ENCODE measurements around the gene SLC12A2. TPM values are rescaled to one million over a fixed set of nuclear protein-coding genes. Genes with fewer than 3 reads are reported as not detected.

The SLC12A2 gene
- total and polyA plus RNA-seq, 2 experiments from 2014 or later = 6.6 to 16.1 TPM

DNA sequence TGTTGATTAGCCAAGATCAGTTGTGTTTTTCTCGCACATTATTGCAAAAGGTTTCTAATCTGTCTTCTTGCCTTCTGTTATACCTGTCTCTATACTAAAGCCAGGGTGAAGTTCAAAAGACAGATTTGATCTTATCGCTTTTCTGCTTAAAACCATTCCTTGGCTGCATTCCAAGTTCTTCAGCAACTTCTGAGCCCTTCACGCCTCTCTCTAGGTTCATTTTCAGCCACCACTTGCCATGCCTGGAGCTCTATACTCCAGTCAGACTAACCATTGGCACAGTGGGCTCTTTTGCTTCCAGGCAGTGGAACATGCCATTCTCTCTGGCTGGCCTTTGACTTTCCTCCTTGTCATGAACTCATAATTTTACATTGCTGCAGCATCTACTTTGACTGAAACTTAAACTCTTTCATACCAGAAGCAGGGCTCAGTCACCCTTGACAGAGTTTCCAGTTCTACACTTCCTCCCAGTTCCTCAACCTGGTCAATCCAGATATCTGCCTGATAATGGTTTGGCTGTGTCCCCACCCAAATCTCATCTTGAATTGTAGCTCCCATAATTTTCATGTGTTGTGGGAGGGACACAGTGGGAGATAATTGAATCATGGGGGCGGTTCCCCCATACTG is 114.4 kb downstream of the SLC12A2 start:
- H4K20me1 ChIP-seq (ENCODE audit: insufficient read depth) = no peaks in the 10 kb centered on the region
- H3K9me3 ChIP-seq (ENCODE audit: low read depth) = no peaks in the 10 kb centered on the region
- in situ Hi-C loops (cut with MboI) = no loop called here
- H3K4me2 ChIP-seq (ENCODE audit: unreplicated experiment) = no peak overlapping the region
- H3K27ac ChIP-seq = no peak overlapping the region
- no peak overlapping the region for H2AFZ ChIP-seq
- no peak for DNase-seq
- no peak overlapping the region for H3K4me3 ChIP-seq
- H3K36me3 ChIP-seq (ENCODE audit: low read depth) = no peaks in the 10 kb centered on the region
- TF ChIP-seq EZH2phosphoT487 (IDR thresholded peaks at IDR 0.05; ENCODE audit: insufficient read depth, low read depth) = no peak
- TF ChIP-seq EZH2 (IDR thresholded peaks at IDR 0.05; ENCODE audit: insufficient read depth, poor library complexity, severe bottlenecking) = no peak
- no peaks in the 10 kb centered on the region for H3K4me1 ChIP-seq (ENCODE audit: insufficient read depth)
- 87 to 89% methylated on average over 4 of the region's 4 CpGs for WGBS, 2 experiments (ENCODE audit: low coverage in 1 of 2, low lambda C conversion rate in 2 of 2, missing lambda C conversion rate in 2 of 2)
- H3K27me3 ChIP-seq (replicated peaks; ENCODE audit: insufficient read depth) = 0 out of 2 replicates have a peak, but pooled peaks cover 6% of the 10 kb centered on the region
- no peak overlapping the region for H3K9ac ChIP-seq
- H3K9me2 ChIP-seq (ENCODE audit: insufficient read depth) = no peaks in the 10 kb centered on the region
- H3F3A ChIP-seq (ENCODE audit: insufficient read depth) = no peaks in the 10 kb centered on the region
- H3K79me2 ChIP-seq (ENCODE audit: insufficient read depth) = no peaks in the 10 kb centered on the region

GRCh38 chr5:128199104-128199503 is 115.5 kb downstream of the SLC12A2 start:
- no peak overlapping the region for H2AFZ ChIP-seq
- no peak overlapping the region for H3K27ac ChIP-seq
- no peak overlapping the region for H3K4me2 ChIP-seq (ENCODE audit: unreplicated experiment)
- 0 out of 2 replicates have a peak, but pooled peaks cover 6% of the 10 kb centered on the region for H3K27me3 ChIP-seq (replicated peaks; ENCODE audit: insufficient read depth)
- H3K36me3 ChIP-seq (ENCODE audit: low read depth) = no peaks in the 10 kb centered on the region
- no peak overlapping the region for H3K9ac ChIP-seq
- TF ChIP-seq EZH2 (IDR thresholded peaks at IDR 0.05; ENCODE audit: insufficient read depth, poor library complexity, severe bottlenecking) (no peak), EZH2phosphoT487 (IDR thresholded peaks at IDR 0.05; ENCODE audit: insufficient read depth, low read depth) (no peak)
- H4K20me1 ChIP-seq (ENCODE audit: insufficient read depth) = no peaks in the 10 kb centered on the region
- WGBS, 2 experiments (ENCODE audit: low coverage in 1 of 2, low lambda C conversion rate in 2 of 2, missing lambda C conversion rate in 2 of 2) = 79 to 89% methylated on average over 4 of the region's 4 CpGs
- H3K9me2 ChIP-seq (ENCODE audit: insufficient read depth) = no peaks in the 10 kb centered on the region
- no peaks in the 10 kb centered on the region for H3K4me1 ChIP-seq (ENCODE audit: insufficient read depth)
- H3F3A ChIP-seq (ENCODE audit: insufficient read depth) = no peaks in the 10 kb centered on the region
- H3K9me3 ChIP-seq (ENCODE audit: low read depth) = no peaks in the 10 kb centered on the region
- in situ Hi-C loops (cut with MboI) = no loop called here
- no peak overlapping the region for H3K4me3 ChIP-seq
- no peak for DNase-seq
- no peaks in the 10 kb centered on the region for H3K79me2 ChIP-seq (ENCODE audit: insufficient read depth)

- Histone ChIP-seq H3K36me3 (ENCODE audit: low read depth) (no peaks in the 10 kb centered on the region), H4K20me1 (ENCODE audit: insufficient read depth) (no peaks in the 10 kb centered on the region), H3K79me2 (ENCODE audit: insufficient read depth) (no peaks in the 10 kb centered on the region), H3F3A (ENCODE audit: insufficient read depth) (no peaks in the 10 kb centered on the region), H3K9me3 (ENCODE audit: low read depth) (no peaks in the 10 kb centered on the region), H3K27ac (no peak overlapping the region), H3K27me3 (replicated peaks; ENCODE audit: insufficient read depth) (0 out of 2 replicates have a peak, but pooled peaks cover 6% of the 10 kb centered on the region), H3K4me2 (ENCODE audit: unreplicated experiment) (no peak overlapping the region), H3K4me3 (no peak overlapping the region), H3K9ac (no peak overlapping the region), H3K9me2 (ENCODE audit: insufficient read depth) (no peaks in the 10 kb centered on the region), H3K4me1 (ENCODE audit: insufficient read depth) (peaks cover 3% of the 10 kb centered on the region; the same call in 1 of the 2 replicates), H2AFZ (no peak overlapping the region)
- no peak for TF ChIP-seq EZH2 (IDR thresholded peaks at IDR 0.05; ENCODE audit: insufficient read depth, poor library complexity, severe bottlenecking)
- TF ChIP-seq EZH2phosphoT487 (IDR thresholded peaks at IDR 0.05; ENCODE audit: insufficient read depth, low read depth) = no peak
- no peak for DNase-seq
- in situ Hi-C loops (cut with MboI) = loop anchor here (10.0 to 25.0 kb wide), 3 partner anchors 635 to 1563 kb away; no protein-coding TSS in a partner anchor
These were observed 116.0 kb downstream of the SLC12A2 start for GRCh38 chr5:128199611-128200010.

DNA sequence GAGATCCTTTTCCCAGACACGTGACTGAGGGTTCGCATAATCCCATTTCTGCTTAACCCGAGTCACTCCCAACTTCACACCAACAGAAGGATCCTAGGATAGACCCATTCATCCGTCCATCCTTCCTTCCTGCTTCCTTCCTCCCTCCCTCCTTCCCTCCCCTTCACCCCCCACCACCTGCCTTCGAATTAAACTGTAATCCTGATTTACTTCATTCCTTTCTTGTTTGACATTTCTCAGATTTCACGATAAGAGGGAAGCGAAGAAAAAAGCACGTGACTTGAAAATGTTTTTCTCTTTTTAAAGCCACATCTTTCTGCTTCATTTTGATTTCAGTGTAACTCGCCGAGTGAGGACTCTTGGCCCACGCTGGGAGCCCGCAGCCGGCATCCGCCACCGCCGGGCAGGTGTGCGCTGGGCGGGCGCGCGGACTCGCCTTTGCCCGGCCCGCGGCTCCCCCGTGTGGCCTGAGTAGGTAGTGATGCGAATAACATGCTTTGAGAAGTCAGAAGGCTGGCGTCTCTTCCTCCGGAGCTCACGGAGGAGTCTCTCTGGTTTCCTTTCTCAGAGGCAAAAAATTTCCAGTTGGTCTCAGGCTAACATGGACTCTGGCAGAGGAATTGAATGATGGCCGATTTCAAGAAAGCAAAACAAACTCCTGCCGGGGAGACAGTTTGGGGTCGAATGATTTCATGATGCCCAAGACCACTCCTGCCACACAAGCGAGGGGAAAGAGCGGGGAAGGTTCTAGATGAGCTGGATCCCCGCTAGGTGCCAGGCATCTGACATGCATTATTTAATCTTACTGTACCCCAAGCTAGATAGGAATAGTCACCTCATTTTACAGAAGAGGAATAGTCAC is 117.7 kb downstream of the SLC12A2 start:
- H3K9me2 ChIP-seq (ENCODE audit: insufficient read depth) = no peaks in the 10 kb centered on the region
- H3K4me3 ChIP-seq = peak overlapping the region; percentile 61
- H3K27me3 ChIP-seq (replicated peaks; ENCODE audit: insufficient read depth) = 0 out of 2 replicates have a peak, but pooled peaks cover 6% of the 10 kb centered on the region
- H3K9ac ChIP-seq = 0 out of 2 replicates have a peak overlapping the region, but pooled peaks have one; percentile 26
- peaks cover 5% of the 10 kb centered on the region; the same call in 1 of the 2 replicates for H3K4me1 ChIP-seq (ENCODE audit: insufficient read depth)
- H3K9me3 ChIP-seq (ENCODE audit: low read depth) = no peaks in the 10 kb centered on the region
- DNase-seq = peak; percentile 85
- peak overlapping the region; percentile 81 for H3K4me2 ChIP-seq (ENCODE audit: unreplicated experiment)
- in situ Hi-C loops (cut with MboI) = loop anchor here (10.0 to 25.0 kb wide), 3 partner anchors 636 to 1561 kb away; no protein-coding TSS in a partner anchor
- H3F3A ChIP-seq (ENCODE audit: insufficient read depth) = no peaks in the 10 kb centered on the region
- WGBS, 2 experiments (ENCODE audit: low coverage in 1 of 2, low lambda C conversion rate in 2 of 2, missing lambda C conversion rate in 2 of 2) = 6 to 7% methylated on average over 35 to 36 of the region's 36 CpGs
- no peak overlapping the region for H3K27ac ChIP-seq
- no peaks in the 10 kb centered on the region for H3K79me2 ChIP-seq (ENCODE audit: insufficient read depth)
- H3K36me3 ChIP-seq (ENCODE audit: low read depth) = no peaks in the 10 kb centered on the region
- peak overlapping the region; percentile 64 for H2AFZ ChIP-seq
- H4K20me1 ChIP-seq (ENCODE audit: insufficient read depth) = no peaks in the 10 kb centered on the region
- TF ChIP-seq EZH2phosphoT487 (IDR thresholded peaks at IDR 0.05; ENCODE audit: insufficient read depth, low read depth) (no peak), EZH2 (IDR thresholded peaks at IDR 0.05; ENCODE audit: insufficient read depth, poor library complexity, severe bottlenecking) (no peak)

Data from GM23248 (cell line).